AG10803 (cell line): ENCODE data around the gene PLCXD3.

ENCODE experiments used
- DNase-seq: peaks from one replicate; pipeline ENCODE4 v3.0.0; 2010; ENCODE audit warnings: low read depth
- H3K4me3 ChIP-seq: 2 replicates; pipeline ENCODE4 v1.5.1; 2011; ENCODE audit warnings: mild to moderate bottlenecking, low read length, control low read depth
- CTCF ChIP-seq: conservative IDR thresholded peaks from 2 replicates; pipeline ENCODE4 v1.5.1; 2011; ENCODE audit warnings: mild to moderate bottlenecking, low read length, control low read depth, inconsistent platforms

PLCXD3 gene

GRCh38 chr5:41263335-41263734 is 247.1 kb downstream of the PLCXD3 start:
- TF ChIP-seq CTCF: no peak
- H3K4me3 ChIP-seq: no peak overlapping the region
- DNase-seq: no peak
